SHP77 treated with DMSO at 0.1 percent for 48 hours (cell line): ENCODE data around the gene PHRF1.
A peak's percentile ranks its signal among the peaks of the same experiment; 100 is the strongest.
"Not testable (repeated sequence)": the region's sequence is repeated elsewhere in the genome, so short reads cannot be mapped to it uniquely, and the experiment has no call there.

ENCODE experiments used
- DNase-seq: peaks from one replicate; lab custom pipeline; 2025; lab: John Stamatoyannopoulos, UW

PHRF1 gene

GRCh38 chr11:559020-559620 lies 17.1 kb upstream of the PHRF1 start:
- no peak for DNase-seq

- no peak for DNase-seq
These were observed 16.5 kb upstream of the PHRF1 start for GRCh38 chr11:559712-560304.

- peak; percentile 2 for DNase-seq
These were observed 15.7 kb upstream of the PHRF1 start, which contains the start of the genes LMNTD2 and RASSF7 for GRCh38 chr11:560305-561147. TSS of gene LMNTD2 (minus strand) at chr11:560738. CDS start at chr11:560716, 22 bp downstream. TSS of gene RASSF7 (plus strand) at chr11:560970. CDS start at chr11:561769, 799 bp downstream.

- no peak for DNase-seq
These were observed 14.9 kb upstream of the PHRF1 start for GRCh38 chr11:561148-562003.

- no peak for DNase-seq
These were observed 14.1 kb upstream of the PHRF1 start for GRCh38 chr11:562046-562645.

- no peak for DNase-seq
These were observed 13.0 kb upstream of the PHRF1 start for GRCh38 chr11:563066-563811.

- no peak for DNase-seq
These were observed 12.3 kb upstream of the PHRF1 start for GRCh38 chr11:563812-564578.

- no peak for DNase-seq
These were observed 10.3 kb upstream of the PHRF1 start for GRCh38 chr11:565921-566509.

- DNase-seq = no peak
These were observed 9.2 kb upstream of the PHRF1 start for GRCh38 chr11:567011-567628.

- DNase-seq = no peak
These were observed 8.5 kb upstream of the PHRF1 start for GRCh38 chr11:567629-568292.

GRCh38 chr11:568306-569157 lies 7.7 kb upstream of the PHRF1 start:
- DNase-seq = peak; percentile 31

GRCh38 chr11:569158-569885 lies 6.9 kb upstream of the PHRF1 start:
- no peak for DNase-seq

GRCh38 chr11:571802-572185 lies 4.5 kb upstream of the PHRF1 start:
- no peak for DNase-seq

- no peak for DNase-seq
These were observed 3.0 kb upstream of the PHRF1 start for GRCh38 chr11:573146-573759.

- not testable (repeated sequence) for DNase-seq
These were observed 2.2 kb upstream of the PHRF1 start for GRCh38 chr11:574031-574570.

- no peak for DNase-seq
These were observed 1.5 kb upstream of the PHRF1 start for GRCh38 chr11:574632-575312.
